HEK293 (cell line): ENCODE measurements around the gene CNNM1.

ENCODE experiments used
- CTCF ChIA-PET: fragments of 350-600 bp; formaldehyde crosslinking; extraction: SDS; loops from one replicate; lab custom pipeline; 2021; ENCODE audit warnings: antibody characterized with exemption; lab: Yijun Ruan, JAX
- POLR2A ChIA-PET: fragments of 300-600 bp; formaldehyde crosslinking; extraction: SDS; loops from one replicate; lab custom pipeline; 2020; ENCODE audit warnings: antibody characterized with exemption, inconsistent platforms; lab: Yijun Ruan, JAX
- H3K27ac ChIP-seq: fragments of 200-500 bp; sonication (Bioruptor generic); 2 replicates; pipeline ENCODE4 v1.5.1; 2014; ENCODE audit warnings: low read depth, low read length, control low read depth, inconsistent platforms; ENCODE audit errors: extremely low read depth
- H3K36me3 ChIP-seq, 2 experiments: fragments of 200-500 bp in 1 of 2; sonication (Bioruptor generic) in 1 of 2; 1 replicate in 1 of 2; 2 replicates in 1 of 2; pipeline ENCODE4 v1.5.1; 2014 to 2017; ENCODE audit warnings: inconsistent platforms in 2 of 2, low read length in 2 of 2; ENCODE audit not compliant: control insufficient read depth in 2 of 2, insufficient read depth in 1 of 2
- H3K4me1 ChIP-seq: fragments of 200-500 bp; sonication (Bioruptor generic); 2 replicates; pipeline ENCODE4 v1.5.1; 2014; ENCODE audit warnings: mild to moderate bottlenecking, low read length, inconsistent platforms; ENCODE audit not compliant: control insufficient read depth, insufficient read depth
- H3K4me3 ChIP-seq: 2 replicates; pipeline ENCODE4 v1.5.1; 2011; ENCODE audit warnings: low read depth, mild to moderate bottlenecking, control low read depth, low read length, moderate library complexity
- H3K9me3 ChIP-seq: fragments of 200-500 bp; sonication (Bioruptor generic); 2 replicates; pipeline ENCODE4 v1.5.1; 2014; ENCODE audit warnings: low read depth, low read length, inconsistent platforms; ENCODE audit not compliant: control insufficient read depth, insufficient read depth
- GLIS1 ChIP-seq: fragments of 450-650 bp; formaldehyde crosslinking; IDR thresholded peaks from 2 replicates; pipeline ENCODE4 v1.5.1; 2016; ENCODE audit warnings: missing biosample characterization, missing genetic modification characterization
- SETDB1 ChIP-seq: IDR thresholded peaks from one replicate; pipeline ENCODE4 v1.6.1; 2017; ENCODE audit warnings: mild to moderate bottlenecking, low read length, moderate library complexity, mixed read lengths; ENCODE audit not compliant: insufficient read length
- SP3 ChIP-seq: fragments of 450-650 bp; formaldehyde crosslinking; IDR thresholded peaks from 2 replicates; pipeline ENCODE4 v1.5.1; 2016; ENCODE audit warnings: missing biosample characterization, missing genetic modification characterization
- TRIM28 ChIP-seq: IDR thresholded peaks from 2 replicates; pipeline ENCODE4 v1.6.1; 2011; ENCODE audit warnings: low read length, control low read depth, borderline replicate concordance
- YY1 ChIP-seq: fragments of 450-650 bp; formaldehyde crosslinking; IDR thresholded peaks from 2 replicates; pipeline ENCODE4 v1.5.1; 2018; ENCODE audit warnings: missing biosample characterization, missing genetic modification characterization
- ZFP3 ChIP-seq: fragments of 450-650 bp; formaldehyde crosslinking; IDR thresholded peaks from 2 replicates; pipeline ENCODE4 v1.5.1; 2016; ENCODE audit warnings: low read depth, missing biosample characterization, missing genetic modification characterization
- ZFP37 ChIP-seq: fragments of 450-650 bp; formaldehyde crosslinking; IDR thresholded peaks from 2 replicates; pipeline ENCODE4 v1.5.1; 2016; ENCODE audit warnings: missing biosample characterization, missing genetic modification characterization
- ZIC2 ChIP-seq: fragments of 450-650 bp; formaldehyde crosslinking; IDR thresholded peaks from 2 replicates; pipeline ENCODE4 v1.5.1; 2016; ENCODE audit warnings: missing biosample characterization, missing genetic modification characterization
- ZNF132 ChIP-seq: fragments of 450-650 bp; formaldehyde crosslinking; IDR thresholded peaks from 2 replicates; pipeline ENCODE4 v1.5.1; 2017; ENCODE audit warnings: missing biosample characterization, missing genetic modification characterization, borderline replicate concordance
- ZNF133 ChIP-seq: fragments of 450-650 bp; formaldehyde crosslinking; IDR thresholded peaks from 2 replicates; pipeline ENCODE4 v1.5.1; 2016; ENCODE audit warnings: missing biosample characterization, missing genetic modification characterization
- ZNF202 ChIP-seq: fragments of 450-650 bp; formaldehyde crosslinking; IDR thresholded peaks from 2 replicates; pipeline ENCODE4 v1.5.1; 2016; ENCODE audit warnings: missing biosample characterization, missing genetic modification characterization, borderline replicate concordance
- ZNF354C ChIP-seq: fragments of 450-650 bp; formaldehyde crosslinking; IDR thresholded peaks from 2 replicates; pipeline ENCODE4 v1.5.1; 2016; ENCODE audit warnings: missing biosample characterization, missing genetic modification characterization, low read depth, borderline replicate concordance
- ZNF398 ChIP-seq: fragments of 450-650 bp; formaldehyde crosslinking; IDR thresholded peaks from 2 replicates; pipeline ENCODE4 v1.5.1; 2017; ENCODE audit warnings: missing biosample characterization, missing genetic modification characterization
- ZNF473 ChIP-seq: fragments of 450-650 bp; formaldehyde crosslinking; IDR thresholded peaks from 2 replicates; pipeline ENCODE4 v1.5.1; 2017; ENCODE audit warnings: missing biosample characterization, missing genetic modification characterization
- ZNF510 ChIP-seq: fragments of 450-650 bp; formaldehyde crosslinking; IDR thresholded peaks from 2 replicates; pipeline ENCODE4 v1.5.1; 2018; ENCODE audit warnings: mild to moderate bottlenecking, missing genetic modification characterization, missing biosample characterization; ENCODE audit not compliant: insufficient replicate concordance
- ZNF701 ChIP-seq: fragments of 450-650 bp; formaldehyde crosslinking; IDR thresholded peaks from 2 replicates; pipeline ENCODE4 v1.5.1; 2016; ENCODE audit warnings: missing biosample characterization, missing genetic modification characterization
- ZNF707 ChIP-seq: fragments of 450-650 bp; formaldehyde crosslinking; IDR thresholded peaks from 2 replicates; pipeline ENCODE4 v1.5.1; 2016; ENCODE audit warnings: missing biosample characterization, missing genetic modification characterization
- ZSCAN5A ChIP-seq: fragments of 450-650 bp; formaldehyde crosslinking; IDR thresholded peaks from 2 replicates; pipeline ENCODE4 v1.5.1; 2016; ENCODE audit warnings: missing biosample characterization, missing genetic modification characterization
- TF ChIP-seq, protein P1 (sequence below): fragments of 450-650 bp; formaldehyde crosslinking; IDR thresholded peaks from 2 replicates; pipeline ENCODE4 v1.5.1; 2016; ENCODE audit warnings: missing biosample characterization, missing genetic modification characterization, low read depth
- TF ChIP-seq, protein P2 (sequence below): fragments of 450-650 bp; formaldehyde crosslinking; IDR thresholded peaks from 2 replicates; pipeline ENCODE4 v1.5.1; 2016; ENCODE audit warnings: missing biosample characterization, missing genetic modification characterization
- TF ChIP-seq, protein P3 (sequence below): fragments of 450-650 bp; formaldehyde crosslinking; IDR thresholded peaks from 2 replicates; pipeline ENCODE4 v1.5.1; 2016; ENCODE audit warnings: missing biosample characterization, missing genetic modification characterization
- TF ChIP-seq, protein P4 (sequence below): fragments of 450-650 bp; formaldehyde crosslinking; IDR thresholded peaks from 2 replicates; pipeline ENCODE4; 2016; ENCODE audit warnings: missing biosample characterization, missing genetic modification characterization

CNNM1 gene

DNA sequence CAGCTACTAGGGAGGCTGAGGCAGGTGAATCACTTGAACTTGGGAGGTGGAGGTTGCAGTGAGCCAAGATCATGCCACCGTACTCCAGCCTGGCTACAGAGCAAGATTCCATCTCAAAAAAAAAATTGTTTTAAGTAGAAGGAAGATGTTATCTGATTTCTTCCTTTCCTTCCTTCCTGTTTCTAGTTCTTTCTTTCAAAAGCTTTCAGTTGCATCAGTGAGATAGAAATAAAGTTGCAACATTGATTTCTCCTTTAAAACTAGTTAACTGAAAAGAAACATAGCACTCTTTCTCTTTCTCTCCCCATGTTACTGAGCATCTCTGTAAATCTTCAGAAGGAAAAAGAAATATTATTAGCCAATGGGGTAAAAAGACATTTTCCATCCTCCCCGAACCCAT lies 37.5 kb downstream of the CNNM1 start:
- no peaks in the 10 kb centered on the region for H3K9me3 ChIP-seq
- TF ChIP-seq ZNF398 (tag by site-specific recombination): no peak
- TF ChIP-seq ZNF701 (tag by site-specific recombination): no peak
- no peak for TF ChIP-seq ZFP37
- TF ChIP-seq, protein P1, sequence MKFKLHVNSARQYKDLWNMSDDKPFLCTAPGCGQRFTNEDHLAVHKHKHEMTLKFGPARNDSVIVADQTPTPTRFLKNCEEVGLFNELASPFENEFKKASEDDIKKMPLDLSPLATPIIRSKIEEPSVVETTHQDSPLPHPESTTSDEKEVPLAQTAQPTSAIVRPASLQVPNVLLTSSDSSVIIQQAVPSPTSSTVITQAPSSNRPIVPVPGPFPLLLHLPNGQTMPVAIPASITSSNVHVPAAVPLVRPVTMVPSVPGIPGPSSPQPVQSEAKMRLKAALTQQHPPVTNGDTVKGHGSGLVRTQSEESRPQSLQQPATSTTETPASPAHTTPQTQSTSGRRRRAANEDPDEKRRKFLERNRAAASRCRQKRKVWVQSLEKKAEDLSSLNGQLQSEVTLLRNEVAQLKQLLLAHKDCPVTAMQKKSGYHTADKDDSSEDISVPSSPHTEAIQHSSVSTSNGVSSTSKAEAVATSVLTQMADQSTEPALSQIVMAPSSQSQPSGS: no peak
- TF ChIP-seq ZIC2: no peak
- TF ChIP-seq ZSCAN5A: no peak
- no peak for TF ChIP-seq ZNF132 (tag by site-specific recombination)
- no peak for TF ChIP-seq ZNF133 (tag by site-specific recombination)
- TF ChIP-seq, protein P2, sequence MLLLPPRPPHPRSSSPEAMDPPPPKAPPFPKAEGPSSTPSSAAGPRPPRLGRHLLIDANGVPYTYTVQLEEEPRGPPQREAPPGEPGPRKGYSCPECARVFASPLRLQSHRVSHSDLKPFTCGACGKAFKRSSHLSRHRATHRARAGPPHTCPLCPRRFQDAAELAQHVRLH (tag by site-specific recombination): no peak
- TF ChIP-seq ZNF354C (tag by site-specific recombination): no peak
- TF ChIP-seq SETDB1: no peak
- no peak for TF ChIP-seq TRIM28
- TF ChIP-seq ZNF202 (tag by site-specific recombination): no peak
- no peak for TF ChIP-seq SP3 (tag by site-specific recombination)
- TF ChIP-seq, protein P3, sequence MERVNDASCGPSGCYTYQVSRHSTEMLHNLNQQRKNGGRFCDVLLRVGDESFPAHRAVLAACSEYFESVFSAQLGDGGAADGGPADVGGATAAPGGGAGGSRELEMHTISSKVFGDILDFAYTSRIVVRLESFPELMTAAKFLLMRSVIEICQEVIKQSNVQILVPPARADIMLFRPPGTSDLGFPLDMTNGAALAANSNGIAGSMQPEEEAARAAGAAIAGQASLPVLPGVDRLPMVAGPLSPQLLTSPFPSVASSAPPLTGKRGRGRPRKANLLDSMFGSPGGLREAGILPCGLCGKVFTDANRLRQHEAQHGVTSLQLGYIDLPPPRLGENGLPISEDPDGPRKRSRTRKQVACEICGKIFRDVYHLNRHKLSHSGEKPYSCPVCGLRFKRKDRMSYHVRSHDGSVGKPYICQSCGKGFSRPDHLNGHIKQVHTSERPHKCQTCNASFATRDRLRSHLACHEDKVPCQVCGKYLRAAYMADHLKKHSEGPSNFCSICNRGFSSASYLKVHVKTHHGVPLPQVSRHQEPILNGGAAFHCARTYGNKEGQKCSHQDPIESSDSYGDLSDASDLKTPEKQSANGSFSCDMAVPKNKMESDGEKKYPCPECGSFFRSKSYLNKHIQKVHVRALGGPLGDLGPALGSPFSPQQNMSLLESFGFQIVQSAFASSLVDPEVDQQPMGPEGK (tag by site-specific recombination): no peak
- ChIA-PET CTCF (no interaction called here), POLR2A (no interaction called here)
- H3K4me1 ChIP-seq: no peaks in the 10 kb centered on the region
- H3K36me3 ChIP-seq: peaks cover 0 to 6% of the 10 kb centered on the region in 2 experiments; a peak in 2 of 3 replicates
- no peak overlapping the region for H3K27ac ChIP-seq
- no peak overlapping the region for H3K4me3 ChIP-seq

- no peak for TF ChIP-seq YY1 (tag by site-specific recombination)
- TF ChIP-seq ZFP3 (tag by site-specific recombination): no peak
- 0 out of 2 replicates have a peak, but pooled peaks have one; percentile 27 for TF ChIP-seq GLIS1 (tag by site-specific recombination)
- no peak for TF ChIP-seq ZNF707
- TF ChIP-seq ZNF473: no peak
- TF ChIP-seq ZNF510 (tag by site-specific recombination): no peak
- TF ChIP-seq, protein P4, sequence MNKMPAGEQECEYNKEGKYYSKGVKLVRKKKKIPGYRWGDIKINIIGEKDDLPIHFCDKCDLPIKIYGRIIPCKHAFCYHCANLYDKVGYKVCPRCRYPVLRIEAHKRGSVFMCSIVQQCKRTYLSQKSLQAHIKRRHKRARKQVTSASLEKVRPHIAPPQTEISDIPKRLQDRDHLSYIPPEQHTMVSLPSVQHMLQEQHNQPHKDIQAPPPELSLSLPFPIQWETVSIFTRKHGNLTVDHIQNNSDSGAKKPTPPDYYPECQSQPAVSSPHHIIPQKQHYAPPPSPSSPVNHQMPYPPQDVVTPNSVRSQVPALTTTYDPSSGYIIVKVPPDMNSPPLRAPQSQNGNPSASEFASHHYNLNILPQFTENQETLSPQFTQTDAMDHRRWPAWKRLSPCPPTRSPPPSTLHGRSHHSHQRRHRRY (tag by site-specific recombination): no peak
- no peaks in the 10 kb centered on the region for H3K4me1 ChIP-seq
- H3K9me3 ChIP-seq: no peaks in the 10 kb centered on the region
- no peak overlapping the region for H3K4me3 ChIP-seq
- ChIA-PET CTCF (interaction anchor here (1.5 kb wide), 1 partner anchor 9 kb away, joined by 5 read pairs; no protein-coding TSS in a partner anchor), POLR2A (no interaction called here)
- no peak overlapping the region for H3K27ac ChIP-seq
- peaks cover 0 to 6% of the 10 kb centered on the region in 2 experiments; a peak in 2 of 3 replicates for H3K36me3 ChIP-seq
These were observed 39.5 kb downstream of the CNNM1 start for GRCh38 chr10:99368646-99369045.
